HUDEP-2 (cell line): ENCODE results near the gene EPHB1.

Experiments used
- DNase-seq, 76 experiments: peaks; one replicate each; lab custom pipeline; 2025; ENCODE audit not compliant: unreplicated experiment in 76 of 76; lab: John Stamatoyannopoulos, UW

The EPHB1 gene

DNA sequence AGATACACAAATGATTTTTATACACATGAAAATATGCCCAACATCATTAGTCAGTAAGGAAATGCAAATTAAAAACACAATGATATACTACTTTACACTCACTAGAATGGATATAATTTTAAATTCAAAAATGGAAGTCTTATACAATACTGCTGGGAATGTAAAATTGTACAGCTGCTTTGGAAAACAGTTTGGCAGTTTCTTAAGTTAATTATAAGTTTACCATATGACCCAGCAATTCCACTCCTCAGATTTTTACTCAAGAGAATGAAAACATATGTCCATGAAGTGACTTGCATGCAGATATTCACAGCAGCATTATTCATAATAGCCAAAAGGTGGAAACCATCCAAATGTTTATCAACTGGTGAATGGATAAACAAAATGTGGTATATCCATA lies 281.3 kb downstream of the EPHB1 start:
- DNase-seq = no peak

DNA sequence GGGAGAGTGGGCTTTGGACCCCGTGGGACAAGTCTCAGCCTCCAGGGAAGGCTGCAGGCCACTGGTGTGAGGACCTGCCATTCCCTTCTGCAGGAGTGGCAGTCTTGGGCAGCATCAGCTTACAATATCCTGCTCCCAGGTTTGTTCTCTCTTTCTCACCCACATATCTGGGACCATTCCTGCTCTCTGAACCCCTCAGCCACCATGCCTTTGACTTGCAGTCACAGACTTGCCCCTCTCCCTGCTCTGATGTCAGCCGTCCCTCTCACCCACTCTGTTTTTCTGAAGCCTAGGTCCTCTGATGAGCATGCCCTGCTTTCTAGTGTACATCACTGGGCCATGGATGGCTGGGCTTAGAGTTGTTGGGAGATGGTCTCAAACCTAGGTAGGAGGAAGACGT lies 282.1 kb downstream of the EPHB1 start:
- no peak for DNase-seq

DNA sequence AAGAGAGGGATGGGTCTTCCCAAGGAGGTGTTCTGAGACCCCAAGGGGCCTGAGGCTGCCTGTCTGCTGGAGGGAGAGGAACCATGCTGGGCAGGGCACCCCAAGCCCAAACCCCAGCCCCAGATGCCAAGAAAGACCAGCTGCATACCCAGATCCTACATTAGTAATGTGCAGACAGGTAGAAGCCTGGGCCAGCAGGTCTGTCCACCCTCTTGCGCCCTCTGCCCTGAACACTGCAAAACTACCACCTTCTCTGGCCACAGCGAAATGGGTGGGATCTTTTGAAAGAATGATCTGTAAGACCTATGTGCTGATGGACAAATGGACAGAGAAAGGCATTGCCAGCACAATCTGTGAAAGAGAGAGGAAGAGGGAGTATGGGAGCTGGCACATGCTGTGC lies 283.2 kb downstream of the EPHB1 start:
- no peak for DNase-seq

GRCh38 chr3:135079095-135079494 lies 284.0 kb downstream of the EPHB1 start:
- DNase-seq = no peak

DNA sequence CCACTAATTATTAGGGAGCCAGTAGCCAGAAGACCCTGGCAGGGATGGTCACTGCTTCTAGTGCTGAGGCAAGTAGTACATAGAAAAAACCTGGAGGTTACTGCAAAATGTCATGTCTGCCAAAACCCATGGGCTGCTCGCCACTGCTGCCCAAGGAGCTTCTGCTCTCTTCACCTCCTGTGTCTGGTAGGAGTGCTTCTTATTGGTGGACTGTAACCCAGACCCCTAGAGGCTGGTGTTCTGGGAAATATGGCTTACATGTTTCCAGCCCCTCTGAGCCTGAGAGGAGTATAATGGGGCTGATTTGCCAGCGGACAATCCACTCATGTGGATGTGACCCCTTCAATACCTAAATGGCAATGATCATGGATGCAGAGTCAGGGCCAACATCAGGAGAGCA lies 286.4 kb downstream of the EPHB1 start:
- no peak for DNase-seq

- DNase-seq = no peak
These were observed 286.9 kb downstream of the EPHB1 start for GRCh38 chr3:135081856-135082434.

DNA sequence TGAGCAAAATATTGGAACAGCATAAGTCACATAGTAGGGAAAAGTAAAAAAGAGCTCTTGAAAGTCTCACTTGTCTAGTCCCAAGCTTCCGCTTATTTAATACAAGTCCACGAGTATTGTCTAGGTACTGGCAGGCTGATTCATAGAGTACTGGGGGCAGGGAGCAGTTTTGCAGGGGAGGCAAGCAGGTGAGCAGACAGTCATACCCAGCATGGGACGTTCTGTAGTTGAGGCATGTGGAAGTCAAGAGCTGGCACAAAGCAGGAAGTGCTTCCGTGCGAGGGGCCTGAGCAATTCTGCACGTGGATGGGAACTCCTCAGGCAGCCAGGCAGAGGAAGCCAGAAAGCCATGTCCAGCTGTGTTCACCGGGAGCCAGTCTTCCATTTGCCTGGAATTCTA lies 287.6 kb downstream of the EPHB1 start:
- DNase-seq = no peak

GRCh38 chr3:135083179-135083578 lies 288.1 kb downstream of the EPHB1 start:
- no peak for DNase-seq

GRCh38 chr3:135083756-135084155 lies 288.7 kb downstream of the EPHB1 start:
- no peak for DNase-seq

- DNase-seq = no peak
These were observed 289.3 kb downstream of the EPHB1 start for GRCh38 chr3:135084405-135084804.

DNA sequence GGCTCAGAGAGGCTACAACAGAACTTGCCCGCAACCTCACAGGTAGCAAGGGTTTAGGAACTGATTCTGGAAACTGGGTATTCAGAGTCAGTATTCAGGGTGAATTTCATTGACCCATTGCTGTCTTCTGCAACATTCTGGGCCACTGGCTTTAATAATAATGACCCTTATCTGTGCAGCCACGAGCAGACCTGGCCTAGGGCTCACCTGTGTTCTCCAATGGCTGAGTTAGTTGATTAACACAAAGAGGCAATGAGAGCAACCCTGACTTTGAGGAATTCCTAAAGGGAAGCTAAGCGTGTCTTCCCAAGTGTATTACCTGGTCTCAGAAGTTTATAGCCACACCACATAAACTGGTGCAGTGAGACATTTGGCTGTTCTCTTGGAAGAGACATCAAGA lies 289.9 kb downstream of the EPHB1 start:
- no peak for DNase-seq

- no peak for DNase-seq
These were observed 290.8 kb downstream of the EPHB1 start for GRCh38 chr3:135085652-135086436.

GRCh38 chr3:135087782-135088181 lies 292.7 kb downstream of the EPHB1 start:
- no peak for DNase-seq

- DNase-seq = no peak
These were observed 294.4 kb downstream of the EPHB1 start for GRCh38 chr3:135089451-135089850.

DNA sequence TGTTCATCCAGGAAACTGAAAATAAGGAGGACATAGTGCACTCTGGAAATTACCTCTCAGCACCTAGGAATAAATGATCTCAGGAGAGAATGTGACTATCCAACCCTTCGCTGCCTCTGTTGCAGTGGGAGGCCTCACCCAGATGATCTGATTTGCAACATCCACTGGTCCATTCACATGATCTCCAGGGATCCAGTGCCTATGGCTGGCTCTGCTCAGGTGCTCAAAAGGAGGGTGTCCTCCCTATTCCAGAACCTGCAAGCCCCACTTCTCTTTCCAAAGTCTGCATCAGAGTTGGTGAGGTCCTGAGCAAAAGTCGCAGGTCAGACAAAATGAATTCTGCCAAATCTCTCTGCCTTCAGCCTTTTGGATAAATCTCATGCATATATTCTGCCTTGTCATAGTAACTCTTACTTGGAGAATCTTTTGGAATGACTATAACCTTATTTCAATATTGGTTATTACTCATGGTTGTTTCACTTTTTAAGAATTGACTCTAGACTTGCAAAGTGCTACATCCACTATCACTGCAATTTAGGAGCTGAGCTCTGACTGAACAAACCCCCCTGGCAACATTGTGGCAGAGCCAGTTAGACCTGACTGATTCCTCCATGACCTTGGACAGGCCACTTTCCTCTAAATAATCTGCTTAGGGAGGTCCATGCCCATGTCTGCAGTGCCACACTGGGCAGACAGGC lies 295.1 kb downstream of the EPHB1 start:
- no peak for DNase-seq

GRCh38 chr3:135091946-135092345 lies 296.9 kb downstream of the EPHB1 start:
- DNase-seq = no peak

- DNase-seq = no peak
These were observed 298.1 kb downstream of the EPHB1 start for GRCh38 chr3:135093121-135093520.

DNA sequence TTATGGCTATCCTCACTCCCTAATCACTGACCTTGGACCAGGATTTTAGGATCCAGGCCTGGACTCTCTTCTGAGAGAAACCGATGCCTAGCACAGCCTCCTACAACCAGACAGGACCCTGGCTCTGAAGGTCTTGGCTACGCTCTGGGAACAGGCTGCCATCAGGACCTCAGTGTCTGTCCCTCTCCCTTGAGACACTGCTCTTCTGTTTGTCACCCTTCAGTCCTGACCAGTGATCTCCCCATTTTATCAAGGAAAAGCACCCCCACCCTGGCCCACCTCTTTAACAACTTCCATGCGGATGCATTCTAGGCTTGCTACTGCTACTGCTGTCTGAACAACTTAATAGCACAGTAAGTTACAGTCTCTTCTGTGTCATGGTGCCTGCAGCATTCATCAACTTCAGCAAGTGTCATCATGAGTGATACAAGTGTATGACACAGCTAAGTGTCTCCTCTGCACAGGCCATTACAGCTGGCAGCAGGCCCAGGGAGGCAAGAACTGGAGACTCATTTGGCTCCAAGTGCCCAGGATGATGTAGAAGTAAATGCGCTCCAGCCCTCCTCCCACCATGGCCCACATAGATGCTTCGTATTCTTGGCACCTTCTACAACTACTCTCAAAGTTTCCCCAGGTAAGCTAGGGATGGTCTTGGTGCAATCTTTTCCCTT lies 302.4 kb downstream of the EPHB1 start:
- DNase-seq = no peak

DNA sequence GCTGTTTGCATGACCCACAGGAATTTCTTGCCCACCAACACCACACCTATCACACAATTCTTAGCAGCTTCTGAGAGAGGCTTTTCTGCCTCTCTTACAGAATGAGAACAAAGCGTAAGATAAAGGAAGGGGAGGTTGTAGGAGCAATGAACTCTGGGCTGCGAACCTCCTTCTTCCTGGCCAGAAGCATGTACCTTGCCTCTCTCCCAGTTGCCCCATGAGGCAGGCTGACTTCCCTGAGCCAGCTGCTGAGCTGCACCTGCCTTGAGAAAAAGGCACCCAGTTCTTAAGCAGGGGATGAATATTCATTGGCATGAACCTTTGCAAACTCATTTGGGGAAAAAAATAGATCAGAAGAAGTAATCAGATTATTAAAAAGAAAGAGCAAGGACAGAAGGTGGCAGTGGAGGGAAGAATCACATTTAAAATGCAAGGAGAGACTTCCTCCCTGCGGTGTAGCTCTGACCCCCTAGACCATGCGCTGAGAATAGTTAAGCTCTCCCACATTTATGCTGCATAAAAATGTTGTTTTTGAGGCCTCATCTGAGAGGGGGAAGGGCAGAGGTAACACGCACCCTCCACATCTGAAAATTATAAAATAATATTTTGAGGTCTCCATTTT lies 304.8 kb downstream of the EPHB1 start:
- no peak for DNase-seq

- DNase-seq = no peak
These were observed 305.3 kb downstream of the EPHB1 start for GRCh38 chr3:135100366-135100765.

DNA sequence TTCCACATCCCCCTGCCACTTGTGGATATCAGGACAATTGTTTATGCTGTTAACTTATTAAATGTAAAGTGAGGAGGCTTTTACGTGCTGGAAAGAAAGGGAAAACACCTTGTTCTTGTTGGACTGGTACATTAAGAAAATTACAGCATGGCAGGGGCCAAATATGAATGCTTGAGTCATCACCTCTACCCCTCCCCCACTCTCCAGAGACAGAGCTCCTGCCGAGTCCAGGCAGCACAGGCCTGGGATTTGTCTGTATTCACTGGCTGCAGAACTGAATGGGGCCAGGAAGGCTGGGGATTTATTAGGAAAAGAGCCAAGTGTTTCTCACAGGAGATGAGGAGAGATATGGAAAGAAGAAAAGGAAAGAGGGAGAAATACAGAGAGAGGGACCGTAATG lies 308.9 kb downstream of the EPHB1 start:
- DNase-seq = no peak
